Heart left ventricle (tissue), 13 donors: Measurements from ENCODE around the gene ZDHHC1.

Experiments used
- POLR2A ChIP-seq, 2 donors: fragments of 450-650 bp; IDR thresholded peaks; one replicate each; pipeline ENCODE4 v1.6.1; 2017; ENCODE audit warnings: antibody characterized with exemption in 2 of 2, mild to moderate bottlenecking in 2 of 2, moderate library complexity in 2 of 2
- TF ChIP-seq, protein P1 (sequence below), 12 donors: fragments of 200-600 bp; sonication (generic) in 4 of 12; IDR thresholded peaks; one replicate each; pipeline versions ENCODE4 v1.5.0 to v1.8.0; 2018 to 2022; ENCODE audit warnings: antibody characterized with exemption in 12 of 12, mild to moderate bottlenecking in 5 of 12
- donor health status: ischemic (EF 13 %, LVEDD 7.1; RV severe dilation, severe dysfunction).
- donor health status: DM: no; HTN: yes; CAD: no.
- donor health status: DM: no; HTN: no; CAD: no.
- donor health status: ischemic (EF 25% LVEDD 6.9; RV normal size, moderate dysfunction).
- donor health status: ischemic (EF 25% LVEDD 5.7; RV mildly dilated, moderate dysfunction).
- donor health status: ischemic (EF 35%, LVEDD 5.7; RV mildly dilated, moderate dysfunction).
- donor health status: nonischemic (EF 11% LVEDD 7.7; RV severe dilation, severe dysfunction).
- donor health status: DM: yes; HTN: yes; CAD: no.
- donor health status: PGD.
- donor health status: ischemic (EF 29% LVEDD 5.4; RV normal size, mild dysfunction).
- donor health status: nonischemic (EF 23%, LVEDD 6.1; RV moderate dilation, normal function).

DNA sequence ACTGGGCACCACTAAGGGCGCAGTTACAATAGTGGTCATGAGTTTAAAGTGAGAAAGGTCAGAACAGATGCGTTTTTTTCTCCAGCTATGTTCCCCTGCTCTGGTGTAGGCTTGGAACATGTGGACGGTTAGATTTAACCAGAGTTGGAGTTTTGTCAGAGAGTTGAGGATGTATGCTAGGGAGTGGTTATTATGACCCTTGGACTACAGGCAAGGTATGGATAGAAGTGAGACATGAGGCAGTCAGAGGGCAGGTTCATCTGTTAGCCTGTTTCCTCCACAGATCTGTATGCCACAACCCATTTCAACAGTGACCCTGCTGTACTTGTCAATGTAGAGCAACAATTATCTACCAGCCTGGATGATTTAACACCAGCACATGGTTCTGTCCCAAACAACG lies 45.6 kb downstream of the ZDHHC1 start:
- TF ChIP-seq, protein P1, sequence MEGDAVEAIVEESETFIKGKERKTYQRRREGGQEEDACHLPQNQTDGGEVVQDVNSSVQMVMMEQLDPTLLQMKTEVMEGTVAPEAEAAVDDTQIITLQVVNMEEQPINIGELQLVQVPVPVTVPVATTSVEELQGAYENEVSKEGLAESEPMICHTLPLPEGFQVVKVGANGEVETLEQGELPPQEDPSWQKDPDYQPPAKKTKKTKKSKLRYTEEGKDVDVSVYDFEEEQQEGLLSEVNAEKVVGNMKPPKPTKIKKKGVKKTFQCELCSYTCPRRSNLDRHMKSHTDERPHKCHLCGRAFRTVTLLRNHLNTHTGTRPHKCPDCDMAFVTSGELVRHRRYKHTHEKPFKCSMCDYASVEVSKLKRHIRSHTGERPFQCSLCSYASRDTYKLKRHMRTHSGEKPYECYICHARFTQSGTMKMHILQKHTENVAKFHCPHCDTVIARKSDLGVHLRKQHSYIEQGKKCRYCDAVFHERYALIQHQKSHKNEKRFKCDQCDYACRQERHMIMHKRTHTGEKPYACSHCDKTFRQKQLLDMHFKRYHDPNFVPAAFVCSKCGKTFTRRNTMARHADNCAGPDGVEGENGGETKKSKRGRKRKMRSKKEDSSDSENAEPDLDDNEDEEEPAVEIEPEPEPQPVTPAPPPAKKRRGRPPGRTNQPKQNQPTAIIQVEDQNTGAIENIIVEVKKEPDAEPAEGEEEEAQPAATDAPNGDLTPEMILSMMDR (IDR thresholded peaks at IDR 0.05): no peak
- TF ChIP-seq POLR2A (IDR thresholded peaks at IDR 0.05): no peak
